Measurements from ENCODE around the gene GRPR.
"Not testable (repeated sequence)": the region's sequence is repeated elsewhere in the genome, so short reads cannot be mapped to it uniquely, and the experiment has no call there.

Gene GRPR

GRCh38 chrX:16138108-16138427 lies 14.7 kb downstream of the GRPR start:
- DNase-seq, result no peak

- no peak for DNase-seq
These were observed 17.1 kb downstream of the GRPR start for GRCh38 chrX:16140448-16140847.

DNA sequence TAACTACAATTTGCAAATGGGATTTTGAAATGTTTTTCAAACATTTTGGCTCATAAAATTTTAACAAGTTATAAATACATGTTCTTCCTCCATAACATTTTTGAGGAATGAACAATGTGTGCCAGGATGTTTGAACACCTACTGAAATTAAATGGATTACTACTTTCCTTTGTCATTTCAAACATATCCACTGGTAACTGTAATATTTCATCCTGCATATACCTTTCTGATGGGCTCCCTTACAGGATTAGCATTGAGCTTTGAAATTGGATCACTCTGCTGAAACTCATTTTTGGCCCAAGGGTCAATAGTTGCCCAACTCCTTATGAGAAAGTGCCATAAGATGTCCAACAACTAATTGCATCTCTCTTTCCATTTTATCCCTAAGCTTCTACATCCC lies 17.6 kb downstream of the GRPR start:
- no peak for DNase-seq

DNA sequence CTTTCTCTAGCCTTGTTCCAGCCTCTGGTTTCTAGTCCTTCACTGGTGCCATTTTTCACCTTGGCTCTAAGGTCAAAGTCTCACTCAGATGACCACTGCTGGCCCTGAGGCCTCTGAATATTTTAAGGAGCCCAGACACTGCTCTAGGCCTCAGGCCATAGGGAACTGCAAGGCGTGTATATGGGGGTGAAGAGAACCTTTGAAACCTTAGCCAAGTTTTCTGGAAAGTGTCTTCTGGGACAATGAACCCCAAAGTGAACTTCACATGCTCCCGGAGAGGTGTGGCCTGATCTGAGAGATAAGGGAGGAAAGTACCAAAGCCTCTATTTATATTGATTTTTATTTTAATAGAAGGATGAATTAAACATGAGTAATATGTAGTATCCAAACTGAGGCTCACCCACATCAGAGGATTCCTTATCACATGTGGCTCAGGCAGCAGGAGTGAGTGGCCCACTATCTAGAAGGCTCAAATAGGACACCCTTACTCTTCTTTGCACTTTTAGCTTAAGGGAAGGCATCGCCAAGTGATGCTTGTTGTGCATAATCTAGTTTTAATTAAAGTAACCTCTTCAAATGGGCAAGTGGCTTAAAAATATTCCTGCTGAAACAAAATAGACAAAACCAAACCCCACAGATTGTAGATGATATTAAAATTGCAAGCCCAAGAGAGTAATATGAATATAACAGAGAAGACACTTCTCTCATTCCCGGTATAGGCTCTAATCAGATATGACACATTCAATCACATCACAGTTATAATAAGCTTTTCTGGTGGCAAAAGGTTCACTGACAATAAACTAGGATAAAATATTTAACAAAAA lies 18.3 kb downstream of the GRPR start:
- DNase-seq, result no peak

DNA sequence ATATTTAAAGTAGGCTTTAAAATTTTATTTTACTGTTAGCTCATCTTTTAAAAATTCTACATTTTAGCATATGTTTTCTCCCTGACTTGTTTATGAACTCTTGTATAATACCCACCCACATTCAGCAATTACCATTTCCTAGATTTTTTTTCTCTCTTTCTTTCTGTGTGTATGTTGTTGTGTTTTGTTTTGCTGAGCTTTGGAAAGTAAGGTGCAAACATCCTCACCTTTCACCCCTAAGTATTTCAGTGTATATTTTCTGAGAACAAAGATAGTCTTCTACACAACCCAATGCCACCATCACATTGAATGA lies 18.8 kb downstream of the GRPR start:
- DNase-seq, result no peak

GRCh38 chrX:16143968-16144367 lies 20.6 kb downstream of the GRPR start:
- no peak for DNase-seq

DNA sequence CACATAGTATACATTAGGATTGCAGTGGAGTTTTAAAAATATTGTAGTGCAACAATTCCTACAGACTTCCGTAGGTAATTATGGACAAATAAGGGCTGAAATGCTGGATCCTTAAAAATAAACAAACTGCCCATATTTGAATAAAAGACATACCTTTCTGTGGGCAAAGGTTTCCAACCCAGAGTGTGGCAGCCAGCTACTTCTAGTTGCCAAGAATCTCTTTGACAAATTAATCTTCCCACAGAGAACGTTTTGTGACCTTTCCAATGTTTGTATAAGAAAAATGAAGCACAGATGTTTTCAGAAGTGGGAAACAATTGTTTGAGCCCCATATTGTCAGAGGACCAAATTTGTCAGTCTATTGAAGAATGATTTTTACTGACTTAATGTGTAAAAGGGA lies 21.1 kb downstream of the GRPR start:
- no peak for DNase-seq

- not testable (repeated sequence) for DNase-seq
These were observed 21.7 kb downstream of the GRPR start for GRCh38 chrX:16145093-16145492.

GRCh38 chrX:16145656-16146055 lies 22.3 kb downstream of the GRPR start:
- no peak for DNase-seq

DNA sequence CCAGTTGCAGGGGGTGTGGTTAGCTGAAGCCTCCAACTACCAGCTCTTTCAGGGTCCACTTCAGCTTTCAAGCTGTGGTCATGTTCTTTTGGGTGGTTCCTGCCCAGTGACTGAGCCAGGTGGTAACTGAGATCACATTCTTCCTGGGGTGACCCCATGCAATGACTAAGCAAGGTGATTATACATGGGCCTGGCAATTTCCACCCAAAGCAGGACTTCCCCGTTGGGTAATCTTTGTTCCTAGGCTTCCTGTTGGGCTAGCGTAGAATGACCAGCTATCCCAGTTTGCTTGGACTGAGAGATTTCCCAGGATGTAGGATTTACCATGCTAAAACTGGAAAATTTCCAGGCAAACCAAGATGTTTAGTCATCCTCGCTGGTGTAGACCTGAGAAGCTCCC lies 25.5 kb downstream of the GRPR start:
- no peak for DNase-seq

DNA sequence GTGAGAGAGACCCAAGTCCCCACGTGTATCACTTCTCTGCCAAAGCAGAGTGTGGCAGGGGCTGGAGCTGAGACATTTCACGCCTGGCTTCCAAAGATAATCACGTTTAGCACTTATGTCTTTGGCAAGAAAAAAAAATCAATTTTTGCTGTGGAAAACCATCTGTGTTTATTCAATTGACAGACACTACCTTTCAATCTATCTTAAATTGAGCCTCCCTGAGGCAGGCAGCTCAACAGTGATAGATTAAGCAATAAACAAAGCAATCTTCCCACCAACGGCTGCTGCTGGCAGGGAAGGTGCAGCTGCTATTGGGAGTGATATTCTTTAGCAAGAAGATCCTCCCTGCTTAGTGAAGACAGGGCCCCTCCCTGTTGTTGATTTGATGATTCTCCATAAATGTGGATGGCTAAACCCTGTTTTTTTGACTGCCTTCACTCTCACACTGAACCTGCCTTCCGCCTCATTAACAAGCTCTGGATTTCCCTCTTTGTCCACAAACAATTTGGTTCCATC lies 32.3 kb downstream of the GRPR start:
- no peak for DNase-seq

GRCh38 chrX:16156692-16157331 lies 33.4 kb downstream of the GRPR start:
- DNase-seq, result no peak

- no peak for DNase-seq
These were observed 37.4 kb downstream of the GRPR start for GRCh38 chrX:16160729-16161128.

GRCh38 chrX:16161173-16161572 lies 37.8 kb downstream of the GRPR start:
- DNase-seq, result not testable (repeated sequence)

GRCh38 chrX:16162391-16162790 lies 39.0 kb downstream of the GRPR start:
- DNase-seq, result no peak

- no peak for DNase-seq
These were observed 41.4 kb downstream of the GRPR start for GRCh38 chrX:16164748-16165147.

- DNase-seq, result no peak
These were observed 43.8 kb downstream of the GRPR start, which contains the start of gene MAGEB17 for GRCh38 chrX:16167181-16167580. Gene MAGEB17, plus strand, starts transcription at chrX:16167481. Its CDS starts 2,902 bp downstream, at chrX:16170383.

DNA sequence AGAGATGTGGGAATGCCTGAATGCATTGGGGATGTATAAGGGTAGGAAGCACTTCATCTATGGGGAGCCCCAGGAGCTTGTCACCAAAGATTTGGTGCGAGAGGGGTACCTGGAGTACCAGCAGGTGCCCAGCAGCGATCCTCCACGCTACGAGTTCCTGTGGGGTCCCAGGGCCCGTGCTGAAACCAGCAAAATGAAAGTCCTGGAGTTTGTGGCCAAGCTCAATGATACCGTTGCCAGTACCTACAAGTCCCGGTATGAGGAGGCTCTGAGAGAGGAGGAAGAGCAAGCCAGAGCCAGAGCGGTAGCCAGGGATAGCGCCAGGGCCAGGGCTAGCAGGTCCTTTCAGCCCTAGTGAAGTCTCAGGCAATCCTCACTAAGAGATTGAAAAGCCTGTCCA lies 47.7 kb downstream of the GRPR start:
- DNase-seq, result no peak

DNA sequence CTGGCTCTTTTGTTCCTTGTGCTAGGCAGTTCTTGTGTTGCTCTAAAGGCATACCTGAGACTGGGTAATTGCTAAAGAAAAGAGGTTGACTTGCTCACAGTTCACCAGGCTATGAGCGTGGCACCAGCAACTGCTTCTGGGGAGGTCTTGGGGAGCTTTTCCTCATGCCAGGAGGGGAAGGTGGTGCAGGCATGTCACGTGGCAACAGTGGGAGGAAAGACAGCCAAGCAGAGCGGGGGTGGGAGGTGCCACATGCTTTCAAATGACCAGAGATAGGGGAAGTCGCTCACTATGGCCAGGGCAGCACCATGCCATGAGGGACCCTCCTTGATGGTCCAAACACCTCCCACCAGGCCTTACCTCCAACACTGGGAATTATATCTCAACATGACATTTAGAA lies 48.6 kb downstream of the GRPR start:
- DNase-seq, result no peak

GRCh38 chrX:16172391-16172790 lies 49.0 kb downstream of the GRPR start:
- DNase-seq, result no peak

GRCh38 chrX:16175329-16176061 lies 52.1 kb downstream of the GRPR start:
- no peak for DNase-seq

GRCh38 chrX:16177260-16177659 lies 53.9 kb downstream of the GRPR start:
- DNase-seq, result no peak

DNA sequence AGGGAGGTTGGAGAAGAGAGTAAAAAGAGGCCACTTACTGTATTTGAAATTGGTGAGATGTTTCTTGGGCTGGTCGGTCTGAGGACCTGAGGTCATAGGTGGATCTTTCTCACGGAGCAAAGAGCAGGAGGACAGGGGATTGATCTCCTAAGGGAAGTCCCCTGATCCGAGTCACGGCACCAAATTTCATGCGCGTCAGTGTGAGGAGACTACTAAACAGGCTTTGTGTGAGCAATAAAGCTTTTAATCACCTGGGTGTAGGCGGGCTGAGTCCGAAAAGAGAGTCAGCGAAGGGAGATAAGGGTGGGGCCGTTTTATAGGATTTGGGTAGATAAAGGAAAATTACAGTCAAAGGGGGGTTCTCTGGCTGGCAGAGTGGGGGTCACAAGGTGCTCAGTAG lies 60.5 kb downstream of the GRPR start:
- DNase-seq, result not testable (repeated sequence)

- DNase-seq, result no peak
These were observed 62.4 kb downstream of the GRPR start for GRCh38 chrX:16185725-16186136.

Measured in activated CD4-positive, alpha-beta T cell treated with anti-CD3 and anti-CD28 coated beads for 1 hour (primary cell).